Neural progenitor cell (in vitro differentiated cells): ENCODE data around the gene RFXAP. TPM values are rescaled to one million over a fixed set of nuclear protein-coding genes. Genes with fewer than 3 reads are reported as not detected.

Experiments
- DNase-seq: peaks from one replicate; pipeline ENCODE4 v3.0.0-alpha.2; 2016; ENCODE audit warnings: low spot score
- H2AFZ ChIP-seq: fragments of 200-600 bp; sonication (generic); replicated peaks from 2 replicates; pipeline ENCODE4 v1.6.1; 2016; ENCODE audit warnings: antibody characterized with exemption
- H3F3A ChIP-seq: fragments of 200-600 bp; sonication (generic); 2 replicates; pipeline ENCODE4 v1.6.1; 2016; ENCODE audit warnings: antibody characterized with exemption, low read depth
- H3K27ac ChIP-seq: fragments of 200-600 bp; sonication (generic); 2 replicates; pipeline ENCODE4 v1.5.1; 2016; ENCODE audit warnings: mild to moderate bottlenecking
- H3K27me3 ChIP-seq: fragments of 200-600 bp; sonication (generic); 2 replicates; pipeline ENCODE4 v1.6.1; 2016; ENCODE audit warnings: mild to moderate bottlenecking, moderate library complexity
- H3K36me3 ChIP-seq: fragments of 200-600 bp; sonication (generic); 2 replicates; pipeline ENCODE4 v1.5.1; 2016
- H3K4me1 ChIP-seq: fragments of 200-600 bp; sonication (generic); 2 replicates; pipeline ENCODE4 v1.6.1; 2016; ENCODE audit warnings: mixed run types
- H3K4me2 ChIP-seq: fragments of 200-600 bp; sonication (generic); 2 replicates; pipeline ENCODE4 v1.6.1; 2016
- H3K4me3 ChIP-seq: fragments of 200-600 bp; sonication (generic); 2 replicates; pipeline ENCODE4 v1.5.1; 2016
- H3K79me2 ChIP-seq: fragments of 200-600 bp; sonication (generic); 2 replicates; pipeline ENCODE4 v1.6.1; 2016; ENCODE audit warnings: low read depth
- H3K9ac ChIP-seq: fragments of 200-600 bp; sonication (generic); 2 replicates; pipeline ENCODE4 v1.6.1; 2016
- H3K9me3 ChIP-seq: fragments of 200-600 bp; sonication (generic); 2 replicates; pipeline ENCODE4 v1.5.1; 2016; ENCODE audit warnings: low read depth
- H4K20me1 ChIP-seq: fragments of 200-600 bp; sonication (generic); 2 replicates; pipeline ENCODE4 v1.6.1; 2016; ENCODE audit warnings: low read depth
- H3K27ac Mint-ChIP-seq: 3 replicates; pipeline ENCODE4 v1.8.0; 2021; ENCODE audit warnings: mixed read lengths
- H3K27me3 Mint-ChIP-seq: 2 replicates; pipeline ENCODE4 v1.8.0; 2022; ENCODE audit warnings: low read depth, mild to moderate bottlenecking, inconsistent platforms, moderate library complexity, mixed read lengths; ENCODE audit not compliant: insufficient read depth
- H3K36me3 Mint-ChIP-seq: 3 replicates; pipeline ENCODE4 v1.8.0; 2021; ENCODE audit warnings: mixed read lengths
- H3K4me1 Mint-ChIP-seq: 3 replicates; pipeline ENCODE4 v1.8.0; 2021; ENCODE audit warnings: mixed read lengths
- H3K4me3 Mint-ChIP-seq: 3 replicates; pipeline ENCODE4 v1.8.0; 2021; ENCODE audit warnings: mild to moderate bottlenecking, moderate library complexity, mixed read lengths
- H3K9me3 Mint-ChIP-seq: 3 replicates; pipeline ENCODE4 v1.8.0; 2020; ENCODE audit warnings: mixed read lengths
- EZH2 ChIP-seq: fragments of 200-600 bp; sonication (generic); IDR thresholded peaks from 2 replicates; pipeline ENCODE4 v1.6.1; 2017; ENCODE audit warnings: antibody characterized with exemption, mild to moderate bottlenecking, moderate library complexity
- EZH2phosphoT487 ChIP-seq: fragments of 200-600 bp; sonication (generic); IDR thresholded peaks from 2 replicates; pipeline ENCODE4 v1.6.1; 2017; ENCODE audit warnings: antibody characterized with exemption
- total RNA-seq: library from RNA; depleted of rRNA; stranded (reverse); fragments of >200 nt; gene quantifications from 2 replicates; pipeline ENCODE4 v1.2.3, GENCODE V29; 2015; ENCODE audit warnings: low replicate concordance
- TF ChIP-seq, protein P1 (sequence below): fragments of 200-600 bp; sonication (generic); IDR thresholded peaks from 2 replicates; pipeline ENCODE4 v1.5.1; 2017; ENCODE audit warnings: antibody characterized with exemption, mild to moderate bottlenecking

RFXAP gene
- total RNA-seq, 1 donor from 2014 or later: 10.4 TPM

- no peaks in the 10 kb centered on the region for H3K79me2 ChIP-seq
- no peak for DNase-seq
- H3K4me3 ChIP-seq: no peak overlapping the region
- H3K9me3 Mint-ChIP-seq: no peaks in the 10 kb centered on the region
- no peak overlapping the region for H3K4me2 ChIP-seq
- peaks cover 2% of the 10 kb centered on the region for H3K27me3 Mint-ChIP-seq
- no peak overlapping the region for H3K9ac ChIP-seq
- H3K36me3 ChIP-seq: no peaks in the 10 kb centered on the region
- H4K20me1 ChIP-seq: no peaks in the 10 kb centered on the region
- no peak overlapping the region for H3K27ac Mint-ChIP-seq
- peaks cover 5% of the 10 kb centered on the region for H3K4me1 Mint-ChIP-seq
- peaks cover 13% of the 10 kb centered on the region for H3K36me3 Mint-ChIP-seq
- H3K27ac ChIP-seq: no peak overlapping the region
- H3K4me1 ChIP-seq: no peaks in the 10 kb centered on the region
- no peaks in the 10 kb centered on the region for H3K9me3 ChIP-seq
- H3K4me3 Mint-ChIP-seq: no peak overlapping the region
- H3K27me3 ChIP-seq: no peaks in the 10 kb centered on the region
- H2AFZ ChIP-seq: no peak overlapping the region
- TF ChIP-seq, protein P1, sequence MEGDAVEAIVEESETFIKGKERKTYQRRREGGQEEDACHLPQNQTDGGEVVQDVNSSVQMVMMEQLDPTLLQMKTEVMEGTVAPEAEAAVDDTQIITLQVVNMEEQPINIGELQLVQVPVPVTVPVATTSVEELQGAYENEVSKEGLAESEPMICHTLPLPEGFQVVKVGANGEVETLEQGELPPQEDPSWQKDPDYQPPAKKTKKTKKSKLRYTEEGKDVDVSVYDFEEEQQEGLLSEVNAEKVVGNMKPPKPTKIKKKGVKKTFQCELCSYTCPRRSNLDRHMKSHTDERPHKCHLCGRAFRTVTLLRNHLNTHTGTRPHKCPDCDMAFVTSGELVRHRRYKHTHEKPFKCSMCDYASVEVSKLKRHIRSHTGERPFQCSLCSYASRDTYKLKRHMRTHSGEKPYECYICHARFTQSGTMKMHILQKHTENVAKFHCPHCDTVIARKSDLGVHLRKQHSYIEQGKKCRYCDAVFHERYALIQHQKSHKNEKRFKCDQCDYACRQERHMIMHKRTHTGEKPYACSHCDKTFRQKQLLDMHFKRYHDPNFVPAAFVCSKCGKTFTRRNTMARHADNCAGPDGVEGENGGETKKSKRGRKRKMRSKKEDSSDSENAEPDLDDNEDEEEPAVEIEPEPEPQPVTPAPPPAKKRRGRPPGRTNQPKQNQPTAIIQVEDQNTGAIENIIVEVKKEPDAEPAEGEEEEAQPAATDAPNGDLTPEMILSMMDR: no peak
- TF ChIP-seq EZH2phosphoT487: no peak
- no peaks in the 10 kb centered on the region for H3F3A ChIP-seq
These were observed 12.3 kb downstream of the RFXAP start for GRCh38 chr13:36831291-36831690.

GRCh38 chr13:36834299-36834698 is 15.3 kb downstream of the RFXAP start:
- H3K27ac ChIP-seq: no peak overlapping the region
- Mint-ChIP-seq H3K36me3 (peaks cover 12% of the 10 kb centered on the region), H3K4me3 (no peak overlapping the region), H3K9me3 (no peaks in the 10 kb centered on the region), H3K27ac (no peak overlapping the region), H3K27me3 (peaks cover 2% of the 10 kb centered on the region), H3K4me1 (peaks cover 5% of the 10 kb centered on the region)
- peaks cover under 1% of the 10 kb centered on the region for H3K4me1 ChIP-seq
- H3K27me3 ChIP-seq: no peaks in the 10 kb centered on the region
- no peak overlapping the region for H3K4me3 ChIP-seq
- TF ChIP-seq EZH2phosphoT487 (no peak), EZH2 (no peak)
- TF ChIP-seq, protein P1: no peak
- no peaks in the 10 kb centered on the region for H3F3A ChIP-seq
- no peak for DNase-seq
- H3K4me2 ChIP-seq: no peak overlapping the region
- no peaks in the 10 kb centered on the region for H4K20me1 ChIP-seq
- no peaks in the 10 kb centered on the region for H3K9me3 ChIP-seq
- H3K9ac ChIP-seq: no peak overlapping the region
- no peaks in the 10 kb centered on the region for H3K36me3 ChIP-seq
- H3K79me2 ChIP-seq: no peaks in the 10 kb centered on the region
- no peak overlapping the region for H2AFZ ChIP-seq

GRCh38 chr13:36837354-36838092 is 18.5 kb downstream of the RFXAP start:
- Histone ChIP-seq H3K36me3 (no peaks in the 10 kb centered on the region), H3K4me3 (no peak overlapping the region), H3K4me2 (no peak overlapping the region), H3K79me2 (no peaks in the 10 kb centered on the region), H2AFZ (no peak overlapping the region), H3K9ac (no peak overlapping the region), H4K20me1 (no peaks in the 10 kb centered on the region), H3K27ac (no peak overlapping the region), H3F3A (no peaks in the 10 kb centered on the region), H3K9me3 (no peaks in the 10 kb centered on the region), H3K27me3 (no peaks in the 10 kb centered on the region), H3K4me1 (peaks cover 4% of the 10 kb centered on the region)
- no peaks in the 10 kb centered on the region for H3K27me3 Mint-ChIP-seq
- H3K9me3 Mint-ChIP-seq: no peaks in the 10 kb centered on the region
- no peak for DNase-seq
- no peak overlapping the region for H3K27ac Mint-ChIP-seq
- H3K4me1 Mint-ChIP-seq: peaks cover 3% of the 10 kb centered on the region
- TF ChIP-seq EZH2phosphoT487 (no peak), EZH2 (no peak)
- TF ChIP-seq, protein P1: no peak
- H3K36me3 Mint-ChIP-seq: peaks cover 4% of the 10 kb centered on the region
- no peak overlapping the region for H3K4me3 Mint-ChIP-seq
